H1 (cell line): Measurements from ENCODE around the gene RIMBP2. TPM values are rescaled to one million over a fixed set of nuclear protein-coding genes. Genes with fewer than 3 reads are reported as not detected.

ENCODE experiments used
- ASH2L ChIP-seq: fragments of 200-600, 300-600 bp; sonication (generic); IDR thresholded peaks from one replicate; pipeline ENCODE4 v1.7.1; 2017; ENCODE audit warnings: low read length
- BCL11A ChIP-seq, 2 experiments: IDR thresholded peaks; one replicate each; pipeline ENCODE4 v1.6.1; 2011; ENCODE audit warnings: low read depth in 2 of 2, low read length in 2 of 2, mild to moderate bottlenecking in 2 of 2
- CBX8 ChIP-seq: fragments of 300-800, 300-1000 bp; sonication (generic); IDR thresholded peaks from 2 replicates; pipeline ENCODE4 v1.7.1; 2016; ENCODE audit warnings: low read depth, low read length, borderline replicate concordance
- CTBP2 ChIP-seq: IDR thresholded peaks from 2 replicates; pipeline ENCODE4 v1.7.0; 2011; ENCODE audit warnings: borderline replicate concordance, mild to moderate bottlenecking, moderate library complexity, mixed read lengths, low read length; ENCODE audit not compliant: insufficient read depth, insufficient read length
- KDM1A ChIP-seq: fragments of 200-600, 300-600 bp; sonication (generic); IDR thresholded peaks from 2 replicates; pipeline ENCODE4 v1.7.1; 2016; ENCODE audit warnings: mild to moderate bottlenecking, low read length, borderline replicate concordance
- PHF8 ChIP-seq: fragments of 200-600 bp; sonication (generic); conservative IDR thresholded peaks from 2 replicates; pipeline ENCODE4 v1.7.1; 2012; ENCODE audit warnings: low read depth, mild to moderate bottlenecking, inconsistent platforms, low read length, moderate library complexity
- polyA plus RNA-seq, 7 experiments: library from polyadenylated mRNA; depleted of rRNA in 3 of 7; stranded (reverse) in 5 of 7; unstranded in 2 of 7; fragments of >200 nt in 5 of 7; fragments of 200-250 nt in 2 of 7; gene quantifications; 1 replicate in 5 of 7; 2 replicates in 1 of 7; 4 replicates in 1 of 7; pipeline versions ENCODE4 v1.2.1 to v1.2.3, GENCODE V29; 2011 to 2013; ENCODE audit warnings: missing spikeins in 2 of 7, mixed read lengths in 2 of 7
- total RNA-seq: library from RNA; stranded (reverse); fragmentation: NEBNext Ultra II Directional; extraction: Animal tissue kit (Norgen Biotek cat#: 25700); gene quantifications from 2 replicates; pipeline ENCODE4 v1.2.1, GENCODE V29; 2021

Gene RIMBP2
- total and polyA plus RNA-seq, 2 of the 8 experiments (the other 6 are each of a cell fraction or from before 2014, with no cell fraction given): 0.18 to 0.65 TPM

GRCh38 chr12:130632642-130633041, 83.5 kb downstream of the RIMBP2 start (continued):
- TF ChIP-seq CTBP2: no peak
- no peak for TF ChIP-seq BCL11A (IDR thresholded peaks at IDR 0.05; ENCODE audit: low read depth in 2 of 2, low read length in 2 of 2)
- no peak for TF ChIP-seq PHF8
- no peak for TF ChIP-seq ASH2L
- no peak for TF ChIP-seq KDM1A
- TF ChIP-seq CBX8: no peak
